Stomach smooth muscle (tissue), 2 donors: ENCODE results near the gene FAM187B.
"Not testable (repeated sequence)": the region's sequence is repeated elsewhere in the genome, so short reads cannot be mapped to it uniquely, and the experiment has no call there.

Source experiments
- H3K27ac ChIP-seq: one replicate; pipeline ENCODE4 v1.7.0; 2013; ENCODE audit warnings: mild to moderate bottlenecking, low read length, inconsistent platforms
- H3K27me3 ChIP-seq, 2 donors: one replicate each; pipeline ENCODE4 v1.7.0; 2013; ENCODE audit warnings: low read length in 2 of 2; ENCODE audit not compliant: insufficient read depth in 2 of 2, control insufficient read depth in 1 of 2
- H3K36me3 ChIP-seq, 2 donors: one replicate each; pipeline ENCODE4 v1.7.0; 2013; ENCODE audit warnings: low read length in 2 of 2; ENCODE audit not compliant: control insufficient read depth in 2 of 2, insufficient read depth in 2 of 2
- H3K4me1 ChIP-seq: one replicate; pipeline ENCODE4 v1.7.0; 2013; ENCODE audit warnings: low read length; ENCODE audit not compliant: control insufficient read depth, insufficient read depth
- H3K4me3 ChIP-seq, 2 donors: one replicate each; pipeline ENCODE4 v1.7.0; 2013; ENCODE audit warnings: low read length in 2 of 2
- H3K9ac ChIP-seq, 2 donors: one replicate each; pipeline ENCODE4 v1.7.0; 2013; ENCODE audit warnings: low read length in 2 of 2, mild to moderate bottlenecking in 1 of 2
- H3K9me3 ChIP-seq, 2 donors: one replicate each; pipeline ENCODE4 v1.7.0; 2013; ENCODE audit warnings: low read length in 2 of 2; ENCODE audit not compliant: control insufficient read depth in 2 of 2
- donor health status: healthy.
- donor health status: Pancreatic carcinoma.

The FAM187B gene

GRCh38 chr19:35229601-35230000 is 1.1 kb upstream of the FAM187B start:
- Histone ChIP-seq H3K4me3 (no peak overlapping the region), H3K9me3 (peaks cover 0 to under 1% of the 10 kb centered on the region in 2 donors), H3K36me3 (no peaks in the 10 kb centered on the region), H3K9ac (no peak overlapping the region), H3K4me1 (no peaks in the 10 kb centered on the region), H3K27ac (no peak overlapping the region), H3K27me3 (peaks cover 3 to 19% of the 10 kb centered on the region in 2 donors)

- Histone ChIP-seq H3K27me3 (peaks cover 9 to 20% of the 10 kb centered on the region in 2 donors), H3K36me3 (no peaks in the 10 kb centered on the region), H3K9ac (no peak overlapping the region), H3K4me3 (no peak overlapping the region), H3K4me1 (no peaks in the 10 kb centered on the region), H3K9me3 (peaks cover 0 to 9% of the 10 kb centered on the region in 2 donors), H3K27ac (no peak overlapping the region)
Measured at GRCh38 chr19:35226748-35227147, 1.8 kb downstream of the FAM187B start.

GRCh38 chr19:35225951-35226350 is 2.6 kb downstream of the FAM187B start:
- no peak overlapping the region for H3K4me3 ChIP-seq
- H3K27ac ChIP-seq: no peak overlapping the region
- peaks cover 9 to 20% of the 10 kb centered on the region in 2 donors for H3K27me3 ChIP-seq
- peaks cover 0 to 9% of the 10 kb centered on the region in 2 donors for H3K9me3 ChIP-seq
- H3K9ac ChIP-seq: no peak overlapping the region
- no peaks in the 10 kb centered on the region for H3K36me3 ChIP-seq
- H3K4me1 ChIP-seq: no peaks in the 10 kb centered on the region

- Histone ChIP-seq H3K9ac (no peak overlapping the region), H3K4me3 (no peak overlapping the region), H3K27ac (no peak overlapping the region)
Measured at GRCh38 chr19:35224681-35225571, 3.6 kb downstream of the FAM187B start.

GRCh38 chr19:35223862-35224505 is 4.6 kb downstream of the FAM187B start:
- Histone ChIP-seq H3K9ac (no peak overlapping the region), H3K27ac (no peak overlapping the region), H3K27me3 (peaks cover 9 to 20% of the 10 kb centered on the region in 2 donors), H3K4me1 (no peaks in the 10 kb centered on the region), H3K36me3 (no peaks in the 10 kb centered on the region), H3K9me3 (peaks cover 0 to 9% of the 10 kb centered on the region in 2 donors), H3K4me3 (no peak overlapping the region)

More at GRCh38 chr19:35224681-35225571, 3.6 kb downstream of the FAM187B start:
- no peaks in the 10 kb centered on the region for H3K36me3 ChIP-seq
- H3K4me1 ChIP-seq: no peaks in the 10 kb centered on the region
- H3K27me3 ChIP-seq: peaks cover 9 to 20% of the 10 kb centered on the region in 2 donors
- peaks cover 0 to 9% of the 10 kb centered on the region in 2 donors for H3K9me3 ChIP-seq

GRCh38 chr19:35223084-35223790 is 5.3 kb downstream of the FAM187B start:
- Histone ChIP-seq H3K4me3 (no peak overlapping the region), H3K27me3 (peaks cover 6 to 20% of the 10 kb centered on the region in 2 donors), H3K27ac (no peak overlapping the region), H3K36me3 (no peaks in the 10 kb centered on the region), H3K4me1 (no peaks in the 10 kb centered on the region), H3K9me3 (peaks cover 0 to 9% of the 10 kb centered on the region in 2 donors), H3K9ac (no peak overlapping the region)

GRCh38 chr19:35222373-35223015 is 6.0 kb downstream of the FAM187B start:
- H3K27ac ChIP-seq: no peak overlapping the region
- H3K4me3 ChIP-seq: no peak overlapping the region
- H3K9ac ChIP-seq: no peak overlapping the region
- H3K4me1 ChIP-seq: no peaks in the 10 kb centered on the region
- H3K36me3 ChIP-seq: no peaks in the 10 kb centered on the region
- peaks cover 6 to 13% of the 10 kb centered on the region in 2 donors for H3K27me3 ChIP-seq
- peaks cover 0 to 9% of the 10 kb centered on the region in 2 donors for H3K9me3 ChIP-seq

GRCh38 chr19:35220973-35221590 is 7.5 kb downstream of the FAM187B start:
- H3K9me3 ChIP-seq, H3K27ac ChIP-seq, H3K4me1 ChIP-seq, H3K9ac ChIP-seq, H3K4me3 ChIP-seq, H3K36me3 ChIP-seq: not testable (repeated sequence)
- H3K27me3 ChIP-seq: peaks cover 6 to 13% of the 10 kb centered on the region in 2 donors

GRCh38 chr19:35220315-35220921 is 8.1 kb downstream of the FAM187B start:
- Histone ChIP-seq H3K36me3 (no peaks in the 10 kb centered on the region), H3K27ac (no peak overlapping the region), H3K9ac (no peak overlapping the region), H3K9me3 (peaks cover 0 to 9% of the 10 kb centered on the region in 2 donors), H3K4me3 (no peak overlapping the region), H3K27me3 (peaks cover 6 to 9% of the 10 kb centered on the region in 2 donors), H3K4me1 (no peaks in the 10 kb centered on the region)
